K562 (cell line): Measurements from ENCODE around the gene IRF9. TPM values are rescaled to one million over a fixed set of nuclear protein-coding genes. Genes with fewer than 3 reads are reported as not detected.

Source experiments
- ATAC-seq: fragments of 200-7000 bp; cut with Tn5 transposase; 3 replicates; pipeline ENCODE4 v1.9.1; 2020; ENCODE audit warnings: moderate library complexity
- BruUV-seq: library from RNA; stranded (reverse); fragments of 400-500 nt; replicated peaks from 2 replicates; lab custom pipeline; 2021; lab: Mats Ljungman, UMichigan
- CTCF ChIA-PET: fragments of 300-600 bp; formaldehyde crosslinking; extraction: SDS; loops from one replicate; lab custom pipeline; 2021; ENCODE audit warnings: low intra/inter-chr PET ratio; lab: Yijun Ruan, JAX
- POLR2A ChIA-PET: fragments of 300-600, 350-650 bp; sonication (Branson Sonifier 250); formaldehyde crosslinking; extraction: SDS; loops from one replicate; lab custom pipeline; 2021; ENCODE audit warnings: antibody characterized with exemption, inconsistent platforms; lab: Yijun Ruan, JAX
- DNase-seq, 4 experiments: peaks; one replicate each; pipeline versions ENCODE4 v3.0.0 to v3.0.0-alpha.2; 2011 to 2018; ENCODE audit warnings: low spot score in 3 of 4, mixed read lengths in 3 of 4; ENCODE audit errors: extremely low read depth in 1 of 4
- FAIRE-seq: peaks from 2 replicates; lab custom pipeline; 2011; peaks lifted over from hg19 to GRCh38; lab: Jason Lieb, UNC
- H2AFZ ChIP-seq: 2 replicates; pipeline ENCODE4 v1.6.0; 2011; ENCODE audit warnings: low read depth, low read length, control low read depth, inconsistent platforms
- H3K27ac ChIP-seq: fragments of 200-600 bp; 3 replicates; pipeline ENCODE4 v1.8.0; 2011; ENCODE audit warnings: low read depth, mild to moderate bottlenecking, control low read depth, inconsistent platforms, low read length, moderate library complexity, mixed read lengths; ENCODE audit errors: extremely low read depth
- H3K27me3 ChIP-seq, 2 experiments: fragments of 300-600 bp in 1 of 2; 2 replicates in 1 of 2; 3 replicates in 1 of 2; pipeline versions ENCODE4 v1.6.0 to v1.8.0; 2011; ENCODE audit warnings: inconsistent platforms in 2 of 2, low read length in 2 of 2, mild to moderate bottlenecking in 1 of 2, mixed read lengths in 1 of 2, moderate library complexity in 1 of 2; ENCODE audit not compliant: control insufficient read depth in 2 of 2, insufficient read depth in 2 of 2
- H3K36me3 ChIP-seq: fragments of 300-600 bp; 3 replicates; pipeline ENCODE4 v1.8.0; 2011; ENCODE audit warnings: mild to moderate bottlenecking, low read length, inconsistent platforms; ENCODE audit not compliant: control insufficient read depth, insufficient read depth
- H3K4me1 ChIP-seq, 2 experiments: fragments of 200-600 bp in 1 of 2; replicated peaks in 1 of 2; 2 replicates in 1 of 2; 3 replicates in 1 of 2; pipeline versions ENCODE4 v1.5.1 to v1.8.0; 2011; ENCODE audit warnings: inconsistent platforms in 2 of 2, low read length in 2 of 2, mild to moderate bottlenecking in 1 of 2, mixed read lengths in 1 of 2, moderate library complexity in 1 of 2; ENCODE audit not compliant: control insufficient read depth in 2 of 2, insufficient read depth in 2 of 2
- H3K4me2 ChIP-seq: 2 replicates; pipeline ENCODE4 v1.6.1; 2011; ENCODE audit warnings: low read length, control low read depth, inconsistent platforms, mixed read lengths; ENCODE audit not compliant: insufficient read depth
- H3K4me3 ChIP-seq: fragments of 200-600 bp; sonication (generic), shearing (Covaris generic); 2 replicates; pipeline ENCODE4 v1.5.1; 2016; ENCODE audit warnings: control low read depth, inconsistent platforms
- H3K79me2 ChIP-seq: fragments of 200-600 bp; 3 replicates; pipeline ENCODE4 v1.8.0; 2011; ENCODE audit warnings: low read length, inconsistent platforms; ENCODE audit not compliant: control insufficient read depth, insufficient read depth
- H3K9ac ChIP-seq, 2 experiments: 2 replicates each; pipeline versions ENCODE4 v1.6.0 to v1.6.1; 2011; ENCODE audit warnings: low read depth in 2 of 2, low read length in 2 of 2, control low read depth in 1 of 2, inconsistent platforms in 1 of 2, mild to moderate bottlenecking in 1 of 2, mixed read lengths in 1 of 2; ENCODE audit not compliant: insufficient read depth in 1 of 2
- H3K9me1 ChIP-seq: one replicate; pipeline ENCODE4 v1.6.0; 2011; ENCODE audit warnings: inconsistent platforms, mild to moderate bottlenecking, low read length, moderate library complexity; ENCODE audit not compliant: control insufficient read depth, insufficient read depth
- H3K9me3 ChIP-seq: replicated peaks from 2 replicates; pipeline ENCODE4 v1.5.1; 2011; ENCODE audit warnings: low read depth, low read length, inconsistent platforms; ENCODE audit not compliant: control insufficient read depth, insufficient read depth
- H4K20me1 ChIP-seq: replicated peaks from 2 replicates; pipeline ENCODE4 v1.6.1; 2011; ENCODE audit warnings: low read length, inconsistent platforms, mixed read lengths; ENCODE audit not compliant: control insufficient read depth, insufficient read depth
- ARHGAP35 ChIP-seq: fragments of 450-650 bp; IDR thresholded peaks from 2 replicates; pipeline ENCODE4 v1.6.1; 2018; ENCODE audit not compliant: partially characterized antibody
- ATF6 ChIP-seq: sonication (generic); formaldehyde crosslinking; IDR thresholded peaks from 2 replicates; pipeline ENCODE4 v1.4.0; 2020; ENCODE audit warnings: mild to moderate bottlenecking, missing genetic modification reagents
- JUND ChIP-seq, 2 experiments: IDR thresholded peaks; 2 replicates in 1 of 2; 3 replicates in 1 of 2; pipeline ENCODE4 v1.6.1; 2011; ENCODE audit warnings: borderline replicate concordance in 2 of 2, low read depth in 2 of 2, low read length in 2 of 2, improper control_type of control experiment in 1 of 2, missing biosample characterization in 1 of 2, missing genetic modification characterization in 1 of 2, missing genetic modification reagents in 1 of 2
- ZNF583 ChIP-seq: fragments of 250-450 bp; sonication (Bioruptor Pico); IDR thresholded peaks from 2 replicates; pipeline ENCODE4 v1.4.0; 2020
- ZNF644 ChIP-seq: fragments of 200-800 bp; sonication (Bioruptor generic); IDR thresholded peaks from 2 replicates; pipeline ENCODE4 v1.6.1; 2016; ENCODE audit warnings: low read depth, missing genetic modification characterization, missing compliant biosample characterization
- WGBS: fragments of 100-300 bp; shearing (Covaris generic); methylation state at CpG from one replicate; pipeline ENCODE4 v1.1.6; 2016; ENCODE audit warnings: low coverage, mixed read lengths; ENCODE audit not compliant: insufficient coverage; ENCODE audit errors: missing lambda C conversion rate; 5-methylcytosine and 5-hydroxymethylcytosine counted together
- in situ Hi-C: fragments of 300-500 bp; cut with MboI; formaldehyde crosslinking; loops from 4 replicates; pipeline ENCODE4 v1.15.0; 2018; ENCODE audit warnings: inconsistent platforms, mixed read lengths
- intact Hi-C: fragments of 100-400 bp; cut with micrococcal nuclease; formaldehyde crosslinking; loops from 2 replicates; pipeline ENCODE4 v1.14.2; 2022
- polyA plus RNA-seq, 8 experiments: library from polyadenylated mRNA; depleted of rRNA in 4 of 8; stranded (reverse) in 5 of 8; unstranded in 3 of 8; fragments of >200 nt; fragmentation: Nextera tagmentation in 2 of 8; fragmentation: Illumina TruSeq in 1 of 8; extraction: Ambion mirVana in 2 of 8; extraction: Trizol in 1 of 8; gene quantifications; 2 replicates each; pipeline versions ENCODE4 v1.2.1 to v1.2.3, GENCODE V29; 2011 to 2014; ENCODE audit warnings: inconsistent platforms in 1 of 8, missing spikeins in 1 of 8
- total RNA-seq, 7 experiments: library from RNA; depleted of rRNA in 6 of 7; stranded (reverse); fragments of >200 nt in 6 of 7; fragmentation: Illumina TruSeq in 2 of 7; extraction: Trizol in 2 of 7; gene quantifications; 2 replicates each; pipeline versions ENCODE4 v1.2.1 to v1.2.3, GENCODE V29; 2011 to 2021; ENCODE audit warnings: low replicate concordance in 1 of 7

The IRF9 gene
- total and polyA plus RNA-seq, 9 of the 15 experiments (the other 6 are each of a cell fraction or from before 2014, with no cell fraction given): 0.79 to 14.8 (median 6.1) TPM

GRCh38 chr14:24147761-24148428, 13.2 kb upstream of the IRF9 start (continued):
- TF ChIP-seq ATF6 (CRISPR knock-in tag) (no peak), ZNF644 (no peak)

- H3K4me2 ChIP-seq: no peak overlapping the region
- H3K9ac ChIP-seq: no peak overlapping the region
- no peak overlapping the region for H3K4me3 ChIP-seq
- ATAC-seq (no peak), DNase-seq (no peak), FAIRE-seq (no peak)
- in situ Hi-C loops: no loop called here
- ChIA-PET POLR2A (interaction anchor here (0.5 to 1.2 kb wide), 2 partner anchors 8 to 12 kb away, joined by 4 read pairs; partner anchors contain the start of gene EMC9), CTCF (no interaction called here)
- intact Hi-C loops: loop anchor here (10.0 kb wide), 1 partner anchor 55 kb away; the partner anchor contains the start of gene PCK2
- no peaks in the 10 kb centered on the region for H3K9me3 ChIP-seq
- peaks cover 17 to 35% of the 10 kb centered on the region in 2 experiments; a peak in 4 of 5 replicates for H3K4me1 ChIP-seq
- peaks cover 34% of the 10 kb centered on the region for H3K79me2 ChIP-seq
- no peak for TF ChIP-seq JUND (IDR thresholded peaks at IDR 0.05; ENCODE audit: borderline replicate concordance, low read depth, low read length)
- TF ChIP-seq JUND (tag; IDR thresholded peaks at IDR 0.05; ENCODE audit: borderline replicate concordance, low read depth, low read length): no peak
- TF ChIP-seq ARHGAP35: no peak
- no peak for TF ChIP-seq ZNF583
- H3K9me1 ChIP-seq: peaks cover 5% of the 10 kb centered on the region
- H3K27me3 ChIP-seq: no peaks in the 10 kb centered on the region
- H3K36me3 ChIP-seq: peaks cover 48% of the 10 kb centered on the region; the same call in 2 of the 3 replicates
- no peak overlapping the region for H3K27ac ChIP-seq
- WGBS: 77% methylated on average over 3 of the region's 3 CpGs
- BruUV-seq: no TSS peak
- no peaks in the 10 kb centered on the region for H4K20me1 ChIP-seq
- no peak overlapping the region for H2AFZ ChIP-seq
These were observed 11.6 kb upstream of the IRF9 start for GRCh38 chr14:24149302-24149969.
